Stimulated activated CD8-positive, alpha-beta memory T cell treated with anti-CD3 and anti-CD28 coated beads, Interleukin-4, amount 100 ng/mL, for 24 hours (primary cell): ENCODE data around the gene CADPS.

Experiments
- DNase-seq: peaks from one replicate; pipeline ENCODE4 v3.0.0-alpha.2; 2020; ENCODE audit warnings: low read depth

CADPS gene

GRCh38 chr3:62686503-62687294 lies 188.5 kb downstream of the CADPS start:
- no peak for DNase-seq

GRCh38 chr3:62682826-62683225 lies 192.4 kb downstream of the CADPS start:
- DNase-seq: no peak

GRCh38 chr3:62679988-62680387 lies 195.2 kb downstream of the CADPS start:
- DNase-seq: no peak

- no peak for DNase-seq
Measured at GRCh38 chr3:62678841-62679240, 196.4 kb downstream of the CADPS start.

GRCh38 chr3:62677926-62678325 lies 197.3 kb downstream of the CADPS start:
- no peak for DNase-seq

GRCh38 chr3:62676689-62677271 lies 198.4 kb downstream of the CADPS start:
- DNase-seq: no peak

- no peak for DNase-seq
Measured at GRCh38 chr3:62675492-62675891, 199.7 kb downstream of the CADPS start.

GRCh38 chr3:62672988-62673313 lies 202.3 kb downstream of the CADPS start:
- DNase-seq: no peak

GRCh38 chr3:62672270-62672987 lies 202.8 kb downstream of the CADPS start:
- DNase-seq: no peak

GRCh38 chr3:62670351-62670750 lies 204.9 kb downstream of the CADPS start:
- no peak for DNase-seq

- DNase-seq: no peak
Measured at GRCh38 chr3:62669161-62669560, 206.1 kb downstream of the CADPS start.

GRCh38 chr3:62667714-62668113 lies 207.5 kb downstream of the CADPS start:
- no peak for DNase-seq

GRCh38 chr3:62665627-62666437 lies 209.4 kb downstream of the CADPS start:
- no peak for DNase-seq

GRCh38 chr3:62662677-62663076 lies 212.5 kb downstream of the CADPS start:
- DNase-seq: no peak

- no peak for DNase-seq
Measured at GRCh38 chr3:62659660-62660059, 215.6 kb downstream of the CADPS start.

- no peak for DNase-seq
Measured at GRCh38 chr3:62655691-62656063, 219.5 kb downstream of the CADPS start.

- DNase-seq: no peak
Measured at GRCh38 chr3:62655056-62655690, 220.0 kb downstream of the CADPS start.

GRCh38 chr3:62653796-62654195 lies 221.4 kb downstream of the CADPS start:
- DNase-seq: no peak

GRCh38 chr3:62647711-62648110 lies 227.5 kb downstream of the CADPS start:
- DNase-seq: no peak

- no peak for DNase-seq
Measured at GRCh38 chr3:62644493-62644892, 230.7 kb downstream of the CADPS start.

GRCh38 chr3:62638316-62638715 lies 236.9 kb downstream of the CADPS start:
- no peak for DNase-seq

- no peak for DNase-seq
Measured at GRCh38 chr3:62636235-62636826, 238.9 kb downstream of the CADPS start.
